Measurements from ENCODE around the gene KDELR1.
A peak's percentile ranks its signal among the peaks of the same experiment; 100 is the strongest.

The KDELR1 gene

DNA sequence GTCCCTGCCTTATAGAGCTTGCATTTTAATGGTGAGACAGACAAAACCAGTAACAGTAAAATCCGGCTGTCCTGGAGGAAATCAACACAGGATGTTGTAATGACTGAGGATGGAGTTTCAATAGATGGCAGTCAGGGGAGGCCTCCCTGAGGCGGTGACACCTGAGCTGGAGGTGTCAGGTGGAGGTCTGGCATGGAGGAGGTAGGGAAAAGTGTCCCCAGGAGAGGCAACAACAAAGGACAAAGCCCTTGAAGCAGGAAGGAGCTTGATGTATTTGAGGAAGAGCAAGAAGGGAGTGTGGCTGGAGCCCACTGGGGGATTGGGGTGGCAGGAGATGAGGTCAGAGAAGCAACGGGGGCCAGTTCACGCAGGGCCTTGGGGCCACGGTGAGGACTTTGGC, 9.9 kb upstream of the KDELR1 start:
- no peaks in the 10 kb centered on the region for H3K9me3 ChIP-seq (ENCODE audit: low read length)
- H3F3A ChIP-seq (ENCODE audit: insufficient read depth, low read length) = 0 out of 2 replicates have a peak, but pooled peaks cover 4% of the 10 kb centered on the region
- no peak overlapping the region for H3K27ac ChIP-seq (ENCODE audit: low read depth, low read length, poor library complexity, severe bottlenecking)
- no peaks in the 10 kb centered on the region for H3K79me2 ChIP-seq (ENCODE audit: insufficient read depth, low read length)
- peaks cover 8% of the 10 kb centered on the region; the same call in 1 of the 2 replicates for H3K27me3 ChIP-seq (ENCODE audit: insufficient read depth, low read length)
- H4K20me1 ChIP-seq (ENCODE audit: insufficient read depth, low read length) = no peaks in the 10 kb centered on the region
- no peak overlapping the region for H3K9ac ChIP-seq (ENCODE audit: low read length)
- TF ChIP-seq EZH2 (IDR thresholded peaks at IDR 0.05; ENCODE audit: borderline replicate concordance, low read length) = no peak
- TF ChIP-seq, protein P1, sequence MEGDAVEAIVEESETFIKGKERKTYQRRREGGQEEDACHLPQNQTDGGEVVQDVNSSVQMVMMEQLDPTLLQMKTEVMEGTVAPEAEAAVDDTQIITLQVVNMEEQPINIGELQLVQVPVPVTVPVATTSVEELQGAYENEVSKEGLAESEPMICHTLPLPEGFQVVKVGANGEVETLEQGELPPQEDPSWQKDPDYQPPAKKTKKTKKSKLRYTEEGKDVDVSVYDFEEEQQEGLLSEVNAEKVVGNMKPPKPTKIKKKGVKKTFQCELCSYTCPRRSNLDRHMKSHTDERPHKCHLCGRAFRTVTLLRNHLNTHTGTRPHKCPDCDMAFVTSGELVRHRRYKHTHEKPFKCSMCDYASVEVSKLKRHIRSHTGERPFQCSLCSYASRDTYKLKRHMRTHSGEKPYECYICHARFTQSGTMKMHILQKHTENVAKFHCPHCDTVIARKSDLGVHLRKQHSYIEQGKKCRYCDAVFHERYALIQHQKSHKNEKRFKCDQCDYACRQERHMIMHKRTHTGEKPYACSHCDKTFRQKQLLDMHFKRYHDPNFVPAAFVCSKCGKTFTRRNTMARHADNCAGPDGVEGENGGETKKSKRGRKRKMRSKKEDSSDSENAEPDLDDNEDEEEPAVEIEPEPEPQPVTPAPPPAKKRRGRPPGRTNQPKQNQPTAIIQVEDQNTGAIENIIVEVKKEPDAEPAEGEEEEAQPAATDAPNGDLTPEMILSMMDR (IDR thresholded peaks at IDR 0.05; ENCODE audit: low read length) = no peak
- no peaks in the 10 kb centered on the region for H3K9me2 ChIP-seq (ENCODE audit: low read depth, low read length)
- H2AFZ ChIP-seq (ENCODE audit: low read length) = no peak overlapping the region
- no peak overlapping the region for H3K4me2 ChIP-seq (ENCODE audit: low read length)
- H3K36me3 ChIP-seq (ENCODE audit: insufficient read depth, low read length) = no peaks in the 10 kb centered on the region
- peaks cover 23% of the 10 kb centered on the region for H3K4me1 ChIP-seq (ENCODE audit: insufficient read depth, low read length, severe bottlenecking)
- H3K4me3 ChIP-seq (ENCODE audit: low read depth, low read length, poor library complexity, severe bottlenecking) = no peak overlapping the region

- peaks cover 8% of the 10 kb centered on the region; the same call in 1 of the 2 replicates for H3K27me3 ChIP-seq (ENCODE audit: insufficient read depth, low read length)
- H3K4me3 ChIP-seq (ENCODE audit: low read depth, low read length, poor library complexity, severe bottlenecking) = peak overlapping the region; percentile 45
- H2AFZ ChIP-seq (ENCODE audit: low read length) = no peak overlapping the region
These were observed 8.8 kb upstream of the KDELR1 start for GRCh38 chr19:48400018-48400742.

DNA sequence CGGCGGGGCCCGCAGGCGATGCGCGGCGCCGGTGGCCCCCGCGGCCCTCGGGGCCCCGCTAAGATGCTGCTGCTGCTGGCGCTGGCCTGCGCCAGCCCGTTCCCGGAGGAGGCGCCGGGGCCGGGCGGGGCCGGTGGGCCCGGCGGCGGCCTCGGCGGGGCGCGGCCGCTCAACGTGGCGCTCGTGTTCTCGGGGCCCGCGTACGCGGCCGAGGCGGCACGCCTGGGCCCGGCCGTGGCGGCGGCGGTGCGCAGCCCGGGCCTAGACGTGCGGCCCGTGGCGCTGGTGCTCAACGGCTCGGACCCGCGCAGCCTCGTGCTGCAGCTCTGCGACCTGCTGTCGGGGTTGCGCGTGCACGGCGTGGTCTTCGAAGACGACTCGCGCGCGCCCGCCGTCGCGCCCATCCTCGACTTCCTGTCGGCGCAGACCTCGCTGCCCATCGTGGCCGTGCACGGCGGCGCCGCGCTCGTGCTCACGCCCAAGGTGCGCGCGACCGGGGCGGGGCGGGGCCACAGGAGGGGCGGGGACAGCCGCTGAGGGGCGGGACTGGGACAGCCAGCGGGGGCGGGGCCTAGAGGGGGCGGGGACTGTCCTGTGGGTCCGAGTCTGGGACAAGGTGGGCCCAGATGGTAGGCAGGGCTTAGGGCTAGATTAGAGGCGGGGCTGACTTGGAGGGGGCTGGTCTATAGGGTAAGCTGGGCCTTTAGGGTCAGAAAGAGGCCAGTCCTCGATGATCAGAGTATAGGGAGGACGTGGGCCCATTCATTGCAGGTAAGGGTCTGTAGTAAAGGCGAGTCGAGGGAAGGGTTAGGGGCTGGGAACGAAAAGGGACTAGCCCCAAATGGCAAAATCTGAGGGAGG, 7.3 kb upstream of the KDELR1 start:
- peak overlapping the region; percentile 54 for H3K27ac ChIP-seq (ENCODE audit: low read depth, low read length, poor library complexity, severe bottlenecking)
- H3K4me1 ChIP-seq (ENCODE audit: insufficient read depth, low read length, severe bottlenecking) = peaks cover 21% of the 10 kb centered on the region
- no peaks in the 10 kb centered on the region for H4K20me1 ChIP-seq (ENCODE audit: insufficient read depth, low read length)
- no peaks in the 10 kb centered on the region for H3K9me3 ChIP-seq (ENCODE audit: low read length)
- no peaks in the 10 kb centered on the region for H3K36me3 ChIP-seq (ENCODE audit: insufficient read depth, low read length)
- TF ChIP-seq, protein P1 (IDR thresholded peaks at IDR 0.05; ENCODE audit: low read length) = no peak
- TF ChIP-seq EZH2 (IDR thresholded peaks at IDR 0.05; ENCODE audit: borderline replicate concordance, low read length) = no peak
- peak overlapping the region; percentile 62 for H3K4me3 ChIP-seq (ENCODE audit: low read depth, low read length, poor library complexity, severe bottlenecking)
- no peak overlapping the region for H2AFZ ChIP-seq (ENCODE audit: low read length)
- H3K79me2 ChIP-seq (ENCODE audit: insufficient read depth, low read length) = no peaks in the 10 kb centered on the region
- peak overlapping the region; percentile 70 for H3K9ac ChIP-seq (ENCODE audit: low read length)
- no peaks in the 10 kb centered on the region for H3K9me2 ChIP-seq (ENCODE audit: low read depth, low read length)
- peak overlapping the region; percentile 95 for H3K4me2 ChIP-seq (ENCODE audit: low read length)
- H3F3A ChIP-seq (ENCODE audit: insufficient read depth, low read length) = 0 out of 2 replicates have a peak, but pooled peaks cover 4% of the 10 kb centered on the region
- H3K27me3 ChIP-seq (ENCODE audit: insufficient read depth, low read length) = peaks cover 8% of the 10 kb centered on the region; the same call in 1 of the 2 replicates

More at GRCh38 chr19:48400018-48400742, 8.8 kb upstream of the KDELR1 start:
- no peaks in the 10 kb centered on the region for H3K9me3 ChIP-seq (ENCODE audit: low read length)
- H3K9ac ChIP-seq (ENCODE audit: low read length) = no peak overlapping the region
- no peaks in the 10 kb centered on the region for H4K20me1 ChIP-seq (ENCODE audit: insufficient read depth, low read length)
- no peaks in the 10 kb centered on the region for H3K79me2 ChIP-seq (ENCODE audit: insufficient read depth, low read length)
- TF ChIP-seq EZH2 (IDR thresholded peaks at IDR 0.05; ENCODE audit: borderline replicate concordance, low read length) = no peak
- TF ChIP-seq, protein P1 (IDR thresholded peaks at IDR 0.05; ENCODE audit: low read length) = no peak
- H3F3A ChIP-seq (ENCODE audit: insufficient read depth, low read length) = 0 out of 2 replicates have a peak, but pooled peaks cover 4% of the 10 kb centered on the region
- peaks cover 23% of the 10 kb centered on the region for H3K4me1 ChIP-seq (ENCODE audit: insufficient read depth, low read length, severe bottlenecking)
- no peaks in the 10 kb centered on the region for H3K36me3 ChIP-seq (ENCODE audit: insufficient read depth, low read length)
- no peaks in the 10 kb centered on the region for H3K9me2 ChIP-seq (ENCODE audit: low read depth, low read length)
- H3K27ac ChIP-seq (ENCODE audit: low read depth, low read length, poor library complexity, severe bottlenecking) = no peak overlapping the region
- peak overlapping the region; percentile 70 for H3K4me2 ChIP-seq (ENCODE audit: low read length)
